Smooth muscle cell (in vitro differentiated cells): ENCODE measurements around the gene GALR2. TPM values are rescaled to one million over a fixed set of nuclear protein-coding genes. Genes with fewer than 3 reads are reported as not detected.
A peak's percentile ranks its signal among the peaks of the same experiment; 100 is the strongest.

Experiments
- DNase-seq: peaks from one replicate; lab custom pipeline; 2025; ENCODE audit not compliant: unreplicated experiment; lab: John Stamatoyannopoulos, UW
- H2AFZ ChIP-seq: fragments of 200-600 bp; sonication (generic); 2 replicates; pipeline ENCODE4 v1.6.0; 2016; ENCODE audit warnings: antibody characterized with exemption, low read depth, mild to moderate bottlenecking
- H3F3A ChIP-seq: fragments of 200-600 bp; sonication (generic); 2 replicates; pipeline ENCODE4 v1.6.0; 2017; ENCODE audit warnings: antibody characterized with exemption, low read depth
- H3K27ac ChIP-seq: fragments of 200-600 bp; sonication (generic); 2 replicates; pipeline ENCODE4 v1.5.1; 2016; ENCODE audit warnings: low read depth, mild to moderate bottlenecking
- H3K27me3 ChIP-seq: fragments of 200-600 bp; sonication (generic); 2 replicates; pipeline ENCODE4 v1.6.1; 2016; ENCODE audit warnings: low read depth, mild to moderate bottlenecking
- H3K36me3 ChIP-seq: fragments of 200-600 bp; sonication (generic); 2 replicates; pipeline ENCODE4 v1.5.1; 2016; ENCODE audit warnings: low read depth
- H3K4me1 ChIP-seq: fragments of 200-600 bp; sonication (generic); 2 replicates; pipeline ENCODE4 v1.5.1; 2016; ENCODE audit warnings: low read depth
- H3K4me2 ChIP-seq: fragments of 200-600 bp; sonication (generic); 2 replicates; pipeline ENCODE4 v1.6.0; 2016; ENCODE audit warnings: mild to moderate bottlenecking
- H3K4me3 ChIP-seq: fragments of 200-600 bp; sonication (generic); 2 replicates; pipeline ENCODE4 v1.5.1; 2016; ENCODE audit warnings: mild to moderate bottlenecking
- H3K79me2 ChIP-seq: fragments of 200-600 bp; sonication (generic); 2 replicates; pipeline ENCODE4 v1.6.0; 2016; ENCODE audit warnings: low read depth, mild to moderate bottlenecking
- H3K9ac ChIP-seq: fragments of 200-600 bp; sonication (generic); 2 replicates; pipeline ENCODE4 v1.6.0; 2016; ENCODE audit warnings: low read depth
- H3K9me3 ChIP-seq: fragments of 200-600 bp; sonication (generic); replicated peaks from 2 replicates; pipeline ENCODE4 v1.5.1; 2016; ENCODE audit warnings: low read depth
- H4K20me1 ChIP-seq: fragments of 200-600 bp; sonication (generic); 2 replicates; pipeline ENCODE4 v1.6.0; 2016; ENCODE audit warnings: low read depth
- CTCF ChIP-seq: fragments of 200-600 bp; sonication (generic); IDR thresholded peaks from 2 replicates; pipeline ENCODE4 v1.5.1; 2017; ENCODE audit warnings: borderline replicate concordance, mild to moderate bottlenecking, antibody characterized with exemption; ENCODE audit not compliant: insufficient read depth, poor library complexity, severe bottlenecking
- WGBS: methylation state at CpG from one replicate; pipeline ENCODE4 v1.1.7; 2016; ENCODE audit warnings: low lambda C conversion rate; 5-methylcytosine and 5-hydroxymethylcytosine counted together
- polyA plus RNA-seq: library from polyadenylated mRNA; unstranded; fragments of >200 nt; fragmentation: Nextera tagmentation; extraction: Ambion mirVana; gene quantifications from 2 replicates; pipeline ENCODE4 v1.2.1, GENCODE V29; 2016
- total RNA-seq: library from RNA; depleted of rRNA; stranded (reverse); fragments of >200 nt; gene quantifications from 2 replicates; pipeline ENCODE4 v1.2.3, GENCODE V29; 2014

GALR2 gene
- total and polyA plus RNA-seq, 2 experiments from 2014 or later, result not detected

GRCh38 chr17:76071531-76072147, 2.9 kb upstream of the GALR2 start:
- no peak for DNase-seq
- 24% methylated on average over 15 of the region's 15 CpGs for WGBS
- H3K79me2 ChIP-seq, result peaks cover 41% of the 10 kb centered on the region
- peak overlapping the region; percentile 53 for H2AFZ ChIP-seq
- no peaks in the 10 kb centered on the region for H3K9me3 ChIP-seq
- peaks cover 33% of the 10 kb centered on the region for H3K27me3 ChIP-seq
- TF ChIP-seq CTCF, result no peak
- H3K4me1 ChIP-seq, result peaks cover 14% of the 10 kb centered on the region
- H3K9ac ChIP-seq, result peak overlapping the region; percentile 94
- H3K4me2 ChIP-seq, result peak overlapping the region; percentile 89
- peak overlapping the region; percentile 91 for H3K4me3 ChIP-seq
- no peaks in the 10 kb centered on the region for H3F3A ChIP-seq
- H3K36me3 ChIP-seq, result peaks cover 3% of the 10 kb centered on the region
- H4K20me1 ChIP-seq, result peaks cover 50% of the 10 kb centered on the region
- peak overlapping the region; percentile 54 for H3K27ac ChIP-seq

- Histone ChIP-seq H3K79me2 (peaks cover 41% of the 10 kb centered on the region), H2AFZ (peak within 1 kb of the TSS; percentile 53)
- no peak for TF ChIP-seq CTCF
Observed at GRCh38 chr17:76072148-76072858, 2.3 kb upstream of the GALR2 start, which contains the start of gene SRP68. SRP68 (minus strand) TSS chr17:76072517; CDS start chr17:76072491, 26 bp downstream.

GRCh38 chr17:76075364-76076145, 974 bp downstream of the GALR2 start:
- Histone ChIP-seq H2AFZ (no peak overlapping the region), H3K79me2 (peaks cover 18% of the 10 kb centered on the region), H3K27ac (no peak overlapping the region), H3K4me1 (peaks cover 21% of the 10 kb centered on the region), H3K9me3 (no peaks in the 10 kb centered on the region), H3K4me2 (no peak overlapping the region), H3K4me3 (no peak overlapping the region), H3K36me3 (no peaks in the 10 kb centered on the region), H3K27me3 (peaks cover 70% of the 10 kb centered on the region), H3K9ac (no peak overlapping the region), H3F3A (no peaks in the 10 kb centered on the region), H4K20me1 (peaks cover 13% of the 10 kb centered on the region)
- 12% methylated on average over 46 of the region's 48 CpGs for WGBS
- DNase-seq, result no peak
- no peak for TF ChIP-seq CTCF

More at GRCh38 chr17:76072148-76072858, 2.3 kb upstream of the GALR2 start, which contains the start of gene SRP68:
- H3K4me2 ChIP-seq, result peak within 1 kb of the TSS; percentile 89
- H3K4me1 ChIP-seq, result peaks cover 19% of the 10 kb centered on the region
- H3K9ac ChIP-seq, result peak within 1 kb of the TSS; percentile 94
- H3F3A ChIP-seq, result no peaks in the 10 kb centered on the region
- peak within 1 kb of the TSS; percentile 54 for H3K27ac ChIP-seq
- H3K36me3 ChIP-seq, result peaks cover 3% of the 10 kb centered on the region
- DNase-seq, result peak; percentile 72
- peaks cover 45% of the 10 kb centered on the region for H4K20me1 ChIP-seq
- H3K27me3 ChIP-seq, result peaks cover 40% of the 10 kb centered on the region
- no peaks in the 10 kb centered on the region for H3K9me3 ChIP-seq
- WGBS, result under 1% methylated on average over 57 of the region's 57 CpGs
- peak within 1 kb of the TSS; percentile 91 for H3K4me3 ChIP-seq
